HG02870 (cell line): ENCODE data around the gene TMEM88.
"Not testable (repeated sequence)": the region's sequence is repeated elsewhere in the genome, so short reads cannot be mapped to it uniquely, and the experiment has no call there.

Source experiments
- ATAC-seq: cut with Tn5 transposase; IDR thresholded peaks from one replicate; pipeline ENCODE4 v1.9.1; 2021; ENCODE audit warnings: mild to moderate bottlenecking, moderate library complexity; ENCODE audit not compliant: unreplicated experiment

The TMEM88 gene

GRCh38 chr17:7854851-7855659, at the start of gene TMEM88:
TSS of gene TMEM88 (plus strand) at chr17:7855066. CDS start at chr17:7855075, 9 bp downstream.
- ATAC-seq: no peak

- no peak for ATAC-seq
These were observed 48.3 kb upstream of the TMEM88 start for GRCh38 chr17:7806587-7806986.

- ATAC-seq: no peak
These were observed 47.7 kb upstream of the TMEM88 start for GRCh38 chr17:7807206-7807605.

GRCh38 chr17:7809086-7809790, 45.6 kb upstream of the TMEM88 start:
- no peak for ATAC-seq

- ATAC-seq: not testable (repeated sequence)
These were observed 45.0 kb upstream of the TMEM88 start for GRCh38 chr17:7809791-7810343.

- ATAC-seq: no peak
These were observed 43.6 kb upstream of the TMEM88 start for GRCh38 chr17:7811251-7811650.

- ATAC-seq: no peak
These were observed 39.9 kb upstream of the TMEM88 start for GRCh38 chr17:7814969-7815368.

- ATAC-seq: no peak
These were observed 37.8 kb upstream of the TMEM88 start for GRCh38 chr17:7816926-7817642.

- no peak for ATAC-seq
These were observed 37.3 kb upstream of the TMEM88 start for GRCh38 chr17:7817643-7817964.

GRCh38 chr17:7818026-7818425, 36.8 kb upstream of the TMEM88 start:
- ATAC-seq: no peak

- ATAC-seq: no peak
These were observed 35.9 kb upstream of the TMEM88 start for GRCh38 chr17:7818746-7819645.

- no peak for ATAC-seq
These were observed 34.6 kb upstream of the TMEM88 start for GRCh38 chr17:7820231-7820630.

- ATAC-seq: no peak
These were observed 32.7 kb upstream of the TMEM88 start for GRCh38 chr17:7822126-7822525.

- no peak for ATAC-seq
These were observed 31.3 kb upstream of the TMEM88 start for GRCh38 chr17:7823581-7824001.

GRCh38 chr17:7824021-7824924, 30.6 kb upstream of the TMEM88 start:
- ATAC-seq: no peak

- ATAC-seq: no peak
These were observed 29.5 kb upstream of the TMEM88 start for GRCh38 chr17:7825206-7825990.

GRCh38 chr17:7830616-7831015, 24.2 kb upstream of the TMEM88 start:
- no peak for ATAC-seq

- ATAC-seq: no peak
These were observed 23.6 kb upstream of the TMEM88 start for GRCh38 chr17:7831233-7831632.

- ATAC-seq: no peak
These were observed 22.4 kb upstream of the TMEM88 start for GRCh38 chr17:7832431-7832830.
